Measurements from ENCODE around the gene CRYBB2. TPM values are rescaled to one million over a fixed set of nuclear protein-coding genes. Genes with fewer than 3 reads are reported as not detected.
"Not testable (repeated sequence)": the region's sequence is repeated elsewhere in the genome, so short reads cannot be mapped to it uniquely, and the experiment has no call there.

The CRYBB2 gene
- total and polyA plus RNA-seq, 4 donors: 0.08 to 0.10 TPM; not detected in 2

DNA sequence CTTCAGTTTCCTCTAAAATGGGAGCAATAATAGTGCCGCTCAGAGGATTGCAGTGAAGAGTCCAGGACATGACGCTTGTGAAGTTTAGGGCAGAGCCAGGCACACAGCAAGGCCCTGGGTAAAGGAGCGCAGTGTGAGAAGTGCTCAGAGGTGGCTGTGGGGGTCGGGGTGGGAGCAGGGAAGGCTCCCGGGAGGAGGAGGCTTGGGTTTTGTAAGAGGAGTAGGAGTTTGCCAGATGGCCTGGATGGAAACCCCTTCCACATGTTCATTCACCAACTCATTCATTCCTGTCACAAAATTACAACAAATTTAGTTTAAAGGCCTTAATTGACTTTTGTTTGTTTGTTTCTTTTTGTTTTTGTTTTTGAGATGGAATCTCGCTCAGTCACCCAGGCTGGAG is 17.0 kb downstream of the CRYBB2 start:
- H3K9ac ChIP-seq (ENCODE audit: low read depth in 1 of 2, low read length in 2 of 2): no peak overlapping the region
- H3K36me3 ChIP-seq (ENCODE audit: control insufficient read depth in 4 of 4, insufficient read depth in 3 of 4, low read depth in 1 of 4, low read length in 3 of 4): no peaks in the 10 kb centered on the region
- H3K4me3 ChIP-seq (ENCODE audit: low read depth in 1 of 3, low read length in 3 of 3): no peak overlapping the region
- 90% methylated on average over 6 of the region's 6 CpGs for WGBS
- H3K27ac ChIP-seq (ENCODE audit: low read depth in 1 of 2, low read length in 2 of 2): no peak overlapping the region
- TF ChIP-seq EGR1 (IDR thresholded peaks at IDR 0.05; ENCODE audit: low read depth in 2 of 2) (no peak), HNF4G (IDR thresholded peaks at IDR 0.05) (no peak), GABPA (IDR thresholded peaks at IDR 0.05 in 1 of 2, conservative IDR thresholded peaks at IDR 0.05 in 1 of 2) (no peak), FOXA1 (IDR thresholded peaks at IDR 0.05) (no peak)
- TF ChIP-seq, protein P1, sequence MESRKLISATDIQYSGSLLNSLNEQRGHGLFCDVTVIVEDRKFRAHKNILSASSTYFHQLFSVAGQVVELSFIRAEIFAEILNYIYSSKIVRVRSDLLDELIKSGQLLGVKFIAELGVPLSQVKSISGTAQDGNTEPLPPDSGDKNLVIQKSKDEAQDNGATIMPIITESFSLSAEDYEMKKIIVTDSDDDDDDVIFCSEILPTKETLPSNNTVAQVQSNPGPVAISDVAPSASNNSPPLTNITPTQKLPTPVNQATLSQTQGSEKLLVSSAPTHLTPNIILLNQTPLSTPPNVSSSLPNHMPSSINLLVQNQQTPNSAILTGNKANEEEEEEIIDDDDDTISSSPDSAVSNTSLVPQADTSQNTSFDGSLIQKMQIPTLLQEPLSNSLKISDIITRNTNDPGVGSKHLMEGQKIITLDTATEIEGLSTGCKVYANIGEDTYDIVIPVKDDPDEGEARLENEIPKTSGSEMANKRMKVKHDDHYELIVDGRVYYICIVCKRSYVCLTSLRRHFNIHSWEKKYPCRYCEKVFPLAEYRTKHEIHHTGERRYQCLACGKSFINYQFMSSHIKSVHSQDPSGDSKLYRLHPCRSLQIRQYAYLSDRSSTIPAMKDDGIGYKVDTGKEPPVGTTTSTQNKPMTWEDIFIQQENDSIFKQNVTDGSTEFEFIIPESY (IDR thresholded peaks at IDR 0.05): no peak
- peaks cover 0 to 2% (median 0%) of the 10 kb centered on the region in 4 donors for H3K4me1 ChIP-seq (ENCODE audit: control insufficient read depth in 4 of 4, insufficient read depth in 4 of 4, low read length in 3 of 4)
- no peak for DNase-seq (ENCODE audit: low spot score)
- H3K9me3 ChIP-seq (ENCODE audit: control insufficient read depth in 4 of 4, low read length in 3 of 4): no peaks in the 10 kb centered on the region
- H3K27me3 ChIP-seq (ENCODE audit: control insufficient read depth in 4 of 4, insufficient read depth in 4 of 4, low read length in 3 of 4): no peaks in the 10 kb centered on the region

GRCh38 chr22:25237503-25237902 is 18.1 kb downstream of the CRYBB2 start:
- no peaks in the 10 kb centered on the region for H3K9me3 ChIP-seq (ENCODE audit: control insufficient read depth in 4 of 4, low read length in 3 of 4)
- no peak for DNase-seq (ENCODE audit: low spot score)
- no peaks in the 10 kb centered on the region for H3K36me3 ChIP-seq (ENCODE audit: control insufficient read depth in 4 of 4, insufficient read depth in 3 of 4, low read depth in 1 of 4, low read length in 3 of 4)
- no peak overlapping the region for H3K4me3 ChIP-seq (ENCODE audit: low read depth in 1 of 3, low read length in 3 of 3)
- no peaks in the 10 kb centered on the region for H3K27me3 ChIP-seq (ENCODE audit: control insufficient read depth in 4 of 4, insufficient read depth in 4 of 4, low read length in 3 of 4)
- peaks cover 0 to 2% (median 0%) of the 10 kb centered on the region in 4 donors for H3K4me1 ChIP-seq (ENCODE audit: control insufficient read depth in 4 of 4, insufficient read depth in 4 of 4, low read length in 3 of 4)
- TF ChIP-seq YY1 (IDR thresholded peaks at IDR 0.05) (no peak), SP1 (IDR thresholded peaks at IDR 0.05) (no peak), EGR1 (IDR thresholded peaks at IDR 0.05; ENCODE audit: low read depth in 2 of 2) (no peak), HNF4G (IDR thresholded peaks at IDR 0.05) (no peak), RAD21 (IDR thresholded peaks at IDR 0.05) (no peak), NR2F2 (IDR thresholded peaks at IDR 0.05) (no peak), GABPA (IDR thresholded peaks at IDR 0.05 in 1 of 2, conservative IDR thresholded peaks at IDR 0.05 in 1 of 2) (no peak), HNF4A (conservative IDR thresholded peaks at IDR 0.05) (no peak), RXRA (IDR thresholded peaks at IDR 0.05) (no peak), FOXA1 (IDR thresholded peaks at IDR 0.05) (no peak), FOXA2 (IDR thresholded peaks at IDR 0.05) (no peak), JUND (IDR thresholded peaks at IDR 0.05) (no peak), TAF1 (conservative IDR thresholded peaks at IDR 0.05) (no peak)
- TF ChIP-seq, protein P2, sequence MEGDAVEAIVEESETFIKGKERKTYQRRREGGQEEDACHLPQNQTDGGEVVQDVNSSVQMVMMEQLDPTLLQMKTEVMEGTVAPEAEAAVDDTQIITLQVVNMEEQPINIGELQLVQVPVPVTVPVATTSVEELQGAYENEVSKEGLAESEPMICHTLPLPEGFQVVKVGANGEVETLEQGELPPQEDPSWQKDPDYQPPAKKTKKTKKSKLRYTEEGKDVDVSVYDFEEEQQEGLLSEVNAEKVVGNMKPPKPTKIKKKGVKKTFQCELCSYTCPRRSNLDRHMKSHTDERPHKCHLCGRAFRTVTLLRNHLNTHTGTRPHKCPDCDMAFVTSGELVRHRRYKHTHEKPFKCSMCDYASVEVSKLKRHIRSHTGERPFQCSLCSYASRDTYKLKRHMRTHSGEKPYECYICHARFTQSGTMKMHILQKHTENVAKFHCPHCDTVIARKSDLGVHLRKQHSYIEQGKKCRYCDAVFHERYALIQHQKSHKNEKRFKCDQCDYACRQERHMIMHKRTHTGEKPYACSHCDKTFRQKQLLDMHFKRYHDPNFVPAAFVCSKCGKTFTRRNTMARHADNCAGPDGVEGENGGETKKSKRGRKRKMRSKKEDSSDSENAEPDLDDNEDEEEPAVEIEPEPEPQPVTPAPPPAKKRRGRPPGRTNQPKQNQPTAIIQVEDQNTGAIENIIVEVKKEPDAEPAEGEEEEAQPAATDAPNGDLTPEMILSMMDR (IDR thresholded peaks at IDR 0.05; ENCODE audit: low read depth, low read length, missing input control): no peak
- TF ChIP-seq, protein P3, sequence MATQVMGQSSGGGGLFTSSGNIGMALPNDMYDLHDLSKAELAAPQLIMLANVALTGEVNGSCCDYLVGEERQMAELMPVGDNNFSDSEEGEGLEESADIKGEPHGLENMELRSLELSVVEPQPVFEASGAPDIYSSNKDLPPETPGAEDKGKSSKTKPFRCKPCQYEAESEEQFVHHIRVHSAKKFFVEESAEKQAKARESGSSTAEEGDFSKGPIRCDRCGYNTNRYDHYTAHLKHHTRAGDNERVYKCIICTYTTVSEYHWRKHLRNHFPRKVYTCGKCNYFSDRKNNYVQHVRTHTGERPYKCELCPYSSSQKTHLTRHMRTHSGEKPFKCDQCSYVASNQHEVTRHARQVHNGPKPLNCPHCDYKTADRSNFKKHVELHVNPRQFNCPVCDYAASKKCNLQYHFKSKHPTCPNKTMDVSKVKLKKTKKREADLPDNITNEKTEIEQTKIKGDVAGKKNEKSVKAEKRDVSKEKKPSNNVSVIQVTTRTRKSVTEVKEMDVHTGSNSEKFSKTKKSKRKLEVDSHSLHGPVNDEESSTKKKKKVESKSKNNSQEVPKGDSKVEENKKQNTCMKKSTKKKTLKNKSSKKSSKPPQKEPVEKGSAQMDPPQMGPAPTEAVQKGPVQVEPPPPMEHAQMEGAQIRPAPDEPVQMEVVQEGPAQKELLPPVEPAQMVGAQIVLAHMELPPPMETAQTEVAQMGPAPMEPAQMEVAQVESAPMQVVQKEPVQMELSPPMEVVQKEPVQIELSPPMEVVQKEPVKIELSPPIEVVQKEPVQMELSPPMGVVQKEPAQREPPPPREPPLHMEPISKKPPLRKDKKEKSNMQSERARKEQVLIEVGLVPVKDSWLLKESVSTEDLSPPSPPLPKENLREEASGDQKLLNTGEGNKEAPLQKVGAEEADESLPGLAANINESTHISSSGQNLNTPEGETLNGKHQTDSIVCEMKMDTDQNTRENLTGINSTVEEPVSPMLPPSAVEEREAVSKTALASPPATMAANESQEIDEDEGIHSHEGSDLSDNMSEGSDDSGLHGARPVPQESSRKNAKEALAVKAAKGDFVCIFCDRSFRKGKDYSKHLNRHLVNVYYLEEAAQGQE (IDR thresholded peaks at IDR 0.05): no peak
- TF ChIP-seq, protein P1 (IDR thresholded peaks at IDR 0.05): no peak
- TF ChIP-seq, protein P4, sequence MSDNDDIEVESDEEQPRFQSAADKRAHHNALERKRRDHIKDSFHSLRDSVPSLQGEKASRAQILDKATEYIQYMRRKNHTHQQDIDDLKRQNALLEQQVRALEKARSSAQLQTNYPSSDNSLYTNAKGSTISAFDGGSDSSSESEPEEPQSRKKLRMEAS (IDR thresholded peaks at IDR 0.05): no peak
- TF ChIP-seq, protein P5, sequence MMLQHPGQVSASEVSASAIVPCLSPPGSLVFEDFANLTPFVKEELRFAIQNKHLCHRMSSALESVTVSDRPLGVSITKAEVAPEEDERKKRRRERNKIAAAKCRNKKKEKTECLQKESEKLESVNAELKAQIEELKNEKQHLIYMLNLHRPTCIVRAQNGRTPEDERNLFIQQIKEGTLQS (IDR thresholded peaks at IDR 0.05): no peak
- H3K27ac ChIP-seq (ENCODE audit: low read depth in 1 of 2, low read length in 2 of 2): no peak overlapping the region
- no peak overlapping the region for H3K9ac ChIP-seq (ENCODE audit: low read depth in 1 of 2, low read length in 2 of 2)
- WGBS: 89% methylated on average over 4 of the region's 4 CpGs

DNA sequence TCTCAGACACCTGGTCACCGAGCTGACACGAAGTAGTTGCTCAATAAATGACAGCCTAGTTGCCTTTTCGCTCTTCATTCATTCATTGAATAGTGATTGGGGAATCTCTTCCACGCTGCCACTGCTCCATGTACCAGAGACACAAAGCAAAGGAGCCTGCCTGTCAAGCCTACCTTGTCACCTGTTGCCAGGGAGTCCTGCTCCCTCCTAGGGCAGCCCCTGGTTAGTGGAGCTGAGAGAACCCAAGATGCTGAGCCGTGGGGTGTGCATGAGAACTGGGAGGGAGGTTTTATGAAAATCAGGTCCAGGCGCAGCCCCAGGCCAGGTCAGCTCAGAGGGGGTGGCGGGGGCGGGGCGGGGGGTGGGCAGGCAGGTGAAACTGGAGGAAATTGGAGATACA is 18.6 kb downstream of the CRYBB2 start:
- H3K4me1 ChIP-seq (ENCODE audit: control insufficient read depth in 4 of 4, insufficient read depth in 4 of 4, low read length in 3 of 4); H3K9ac ChIP-seq (ENCODE audit: low read depth in 1 of 2, low read length in 2 of 2); H3K36me3 ChIP-seq (ENCODE audit: control insufficient read depth in 4 of 4, insufficient read depth in 3 of 4, low read depth in 1 of 4, low read length in 3 of 4); H3K27me3 ChIP-seq (ENCODE audit: control insufficient read depth in 4 of 4, insufficient read depth in 4 of 4, low read length in 3 of 4); H3K27ac ChIP-seq (ENCODE audit: low read depth in 1 of 2, low read length in 2 of 2); H3K4me3 ChIP-seq (ENCODE audit: low read depth in 1 of 3, low read length in 3 of 3); H3K9me3 ChIP-seq (ENCODE audit: control insufficient read depth in 4 of 4, low read length in 3 of 4); DNase-seq (ENCODE audit: low spot score): not testable (repeated sequence)
- WGBS: 66% methylated on average over 9 of the region's 9 CpGs

All from liver (tissue), 9 donors.